Subcutaneous abdominal adipose tissue (tissue), 5 donors: ENCODE data around the gene ARHGEF4.

Experiments used
- H3K27ac ChIP-seq: one replicate; pipeline ENCODE4 v1.7.0; 2013; ENCODE audit warnings: low read depth, mild to moderate bottlenecking, inconsistent platforms, low read length, moderate library complexity
- H3K27me3 ChIP-seq, 5 donors: one replicate each; pipeline ENCODE4 v1.7.0; 2013; ENCODE audit warnings: low read length in 5 of 5, inconsistent platforms in 1 of 5; ENCODE audit not compliant: control insufficient read depth in 5 of 5, insufficient read depth in 4 of 5
- H3K36me3 ChIP-seq, 5 donors: one replicate each; pipeline ENCODE4 v1.7.0; 2013; ENCODE audit warnings: low read length in 5 of 5; ENCODE audit not compliant: control insufficient read depth in 5 of 5, insufficient read depth in 5 of 5
- H3K4me1 ChIP-seq, 5 donors: one replicate each; pipeline ENCODE4 v1.7.0; 2013; ENCODE audit warnings: low read length in 5 of 5, mild to moderate bottlenecking in 3 of 5, moderate library complexity in 1 of 5; ENCODE audit not compliant: control insufficient read depth in 5 of 5, insufficient read depth in 5 of 5
- H3K4me3 ChIP-seq, 5 donors: one replicate each; pipeline ENCODE4 v1.7.0; 2013; ENCODE audit warnings: low read length in 5 of 5, low read depth in 1 of 5
- H3K9ac ChIP-seq, 5 donors: one replicate each; pipeline ENCODE4 v1.7.0; 2013; ENCODE audit warnings: low read length in 5 of 5, mild to moderate bottlenecking in 4 of 5, moderate library complexity in 3 of 5
- H3K9me3 ChIP-seq, 5 donors: one replicate each; pipeline ENCODE4 v1.7.0; 2013; ENCODE audit warnings: low read length in 5 of 5; ENCODE audit not compliant: control insufficient read depth in 5 of 5
- donor health status: healthy.
- donor health status: healthy.
- donor health status: healthy.
- donor health status: healthy.
- donor health status: healthy.

The ARHGEF4 gene

DNA sequence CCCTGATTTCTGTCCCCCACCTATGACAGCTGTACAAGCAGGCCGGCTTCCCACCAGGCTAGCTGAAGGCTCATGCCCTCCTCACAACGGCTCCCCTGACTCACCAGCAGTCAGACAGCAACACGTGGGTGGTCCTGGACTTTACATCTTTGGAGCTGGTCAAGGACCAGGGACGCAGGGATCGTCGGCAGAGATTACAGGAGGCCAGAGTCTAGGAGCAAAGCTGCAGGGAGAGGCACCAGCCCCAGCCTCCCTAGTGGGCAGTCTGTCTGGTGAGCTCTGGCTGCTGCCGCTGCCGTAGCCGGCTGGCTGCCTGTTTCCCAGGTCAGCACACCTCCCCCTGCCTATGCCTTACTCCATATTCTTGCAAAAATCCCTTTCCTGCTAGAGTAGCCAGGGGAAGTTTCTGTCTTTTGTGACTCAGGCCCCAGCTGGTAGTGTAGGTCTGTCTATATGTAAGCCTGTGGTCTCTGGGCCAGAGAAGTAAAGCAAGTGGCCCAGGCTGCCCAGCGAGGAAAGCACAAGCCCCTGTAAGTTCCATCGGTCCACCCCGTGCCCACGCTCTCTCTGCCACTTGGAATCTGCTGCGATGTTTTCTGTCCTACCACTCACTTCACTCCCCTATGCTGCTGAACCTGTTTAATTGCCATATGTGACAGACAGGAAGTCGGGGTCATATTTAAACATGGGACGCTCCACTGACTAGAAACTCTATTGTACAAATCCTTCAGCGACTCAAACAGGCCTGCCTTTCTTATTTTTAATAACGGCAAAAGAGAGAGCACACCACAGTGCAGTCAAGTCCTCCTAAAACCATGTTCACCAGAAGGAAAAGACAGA lies 2.4 kb upstream of the ARHGEF4 start:
- Histone ChIP-seq H3K4me3 (no peak overlapping the region), H3K27ac (no peak overlapping the region), H3K9ac (no peak overlapping the region), H3K27me3 (peaks cover 20 to 46% (median 40%) of the 10 kb centered on the region in 5 donors), H3K4me1 (peaks cover 0 to 9% (median 6%) of the 10 kb centered on the region in 5 donors), H3K9me3 (no peaks in the 10 kb centered on the region), H3K36me3 (no peaks in the 10 kb centered on the region)

DNA sequence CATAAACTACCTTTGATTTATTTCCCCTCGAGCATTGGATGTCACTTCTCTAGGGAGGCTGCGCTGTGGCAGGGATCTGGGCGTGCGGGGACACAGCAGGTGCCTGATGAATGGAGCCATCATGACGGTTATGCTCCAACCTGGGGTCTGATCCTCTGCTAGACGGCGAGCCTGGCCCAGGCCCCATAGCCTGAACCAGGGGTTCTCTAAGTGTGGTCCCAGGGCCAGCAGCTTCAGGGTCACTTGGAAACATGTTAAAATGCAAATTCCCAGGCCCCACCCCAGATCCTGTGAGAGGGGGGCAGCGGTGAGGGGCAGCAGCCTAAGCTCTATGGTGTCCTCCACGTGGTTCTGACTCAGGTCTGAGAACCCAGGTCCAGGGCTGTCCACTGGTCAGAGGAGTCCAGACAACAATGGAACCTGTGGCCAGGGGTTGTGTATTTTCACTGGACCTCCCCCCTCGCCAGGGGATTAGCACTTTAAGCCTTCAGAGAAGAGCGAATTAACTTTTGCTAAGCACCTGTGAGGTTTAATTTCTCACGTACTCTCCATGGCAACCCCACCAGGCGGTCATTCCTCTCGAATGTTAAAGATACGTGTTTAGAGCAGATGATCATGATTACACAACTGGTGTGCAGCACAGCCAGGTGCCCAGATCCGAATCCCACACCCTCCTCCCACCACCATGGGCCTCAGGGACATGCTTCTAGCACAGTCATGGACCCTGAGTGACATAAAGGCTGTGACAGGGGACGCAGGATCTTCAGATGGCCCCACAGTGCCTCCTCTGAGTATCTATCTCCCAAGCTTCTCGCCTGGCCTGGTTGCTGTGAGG lies 1.6 kb upstream of the ARHGEF4 start:
- no peaks in the 10 kb centered on the region for H3K36me3 ChIP-seq
- H3K27me3 ChIP-seq: peaks cover 21 to 52% (median 43%) of the 10 kb centered on the region in 5 donors
- H3K4me1 ChIP-seq: peaks cover 0 to 9% (median 6%) of the 10 kb centered on the region in 5 donors
- no peaks in the 10 kb centered on the region for H3K9me3 ChIP-seq
- no peak overlapping the region for H3K4me3 ChIP-seq
- no peak overlapping the region for H3K27ac ChIP-seq
- no peak overlapping the region for H3K9ac ChIP-seq

- peaks cover 21 to 57% (median 45%) of the 10 kb centered on the region in 5 donors for H3K27me3 ChIP-seq
Observed at GRCh38 chr2:130835766-130836015, 1.0 kb upstream of the ARHGEF4 start.

DNA sequence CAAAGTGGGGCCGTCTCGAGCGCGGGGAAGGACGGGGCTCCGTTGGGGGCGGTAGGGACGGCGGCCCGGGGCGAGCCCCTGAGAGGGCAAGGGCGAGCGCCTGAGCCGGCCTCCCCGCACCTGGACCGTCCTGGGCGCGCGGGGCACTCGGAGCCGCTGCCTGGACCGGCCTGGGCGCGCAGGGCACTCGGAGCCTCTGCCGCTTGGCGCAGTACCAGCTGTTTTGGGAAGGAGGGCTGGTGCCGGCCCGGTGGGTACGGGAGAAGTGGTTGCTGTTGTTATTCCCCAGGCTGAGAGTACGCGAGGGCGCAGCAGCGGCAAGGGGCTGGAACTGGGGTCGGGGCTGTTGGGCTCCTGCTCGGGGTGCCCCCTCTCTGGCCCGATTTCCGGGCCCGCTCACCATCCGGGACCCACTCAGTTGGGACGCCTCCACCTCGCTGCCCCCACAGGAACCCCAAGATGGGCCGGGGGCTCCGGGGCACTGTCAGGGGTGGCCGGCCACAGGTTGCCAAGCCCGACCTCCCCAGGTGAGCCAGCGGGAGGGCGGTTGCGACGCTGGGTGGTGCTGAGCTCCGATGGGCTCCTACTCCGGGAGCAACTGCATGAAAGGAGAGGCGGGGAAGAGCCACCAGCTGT lies 579 bp downstream of the ARHGEF4 start:
- peak overlapping the region in 2 of 5 donors; percentile 35 to 52 for H3K4me3 ChIP-seq
- H3K4me1 ChIP-seq: peaks cover 0 to 9% (median 6%) of the 10 kb centered on the region in 5 donors
- H3K27ac ChIP-seq: no peak overlapping the region
- H3K9ac ChIP-seq: no peak overlapping the region
- no peaks in the 10 kb centered on the region for H3K9me3 ChIP-seq
- peaks cover 19 to 51% (median 40%) of the 10 kb centered on the region in 5 donors for H3K27me3 ChIP-seq
- no peaks in the 10 kb centered on the region for H3K36me3 ChIP-seq

More at GRCh38 chr2:130835766-130836015, 1.0 kb upstream of the ARHGEF4 start:
- Histone ChIP-seq H3K9ac (no peak overlapping the region), H3K4me1 (peaks cover 0 to 9% (median 6%) of the 10 kb centered on the region in 5 donors), H3K9me3 (no peaks in the 10 kb centered on the region), H3K27ac (no peak overlapping the region), H3K36me3 (no peaks in the 10 kb centered on the region), H3K4me3 (no peak overlapping the region)

- H3K27ac ChIP-seq: no peak overlapping the region
- no peaks in the 10 kb centered on the region for H3K9me3 ChIP-seq
- H3K9ac ChIP-seq: no peak overlapping the region
- peaks cover 0 to 9% (median 6%) of the 10 kb centered on the region in 5 donors for H3K4me1 ChIP-seq
- H3K4me3 ChIP-seq: no peak overlapping the region
- H3K36me3 ChIP-seq: no peaks in the 10 kb centered on the region
- peaks cover 16 to 51% (median 44%) of the 10 kb centered on the region in 5 donors for H3K27me3 ChIP-seq
Observed at GRCh38 chr2:130837811-130838565, 1.3 kb downstream of the ARHGEF4 start.

DNA sequence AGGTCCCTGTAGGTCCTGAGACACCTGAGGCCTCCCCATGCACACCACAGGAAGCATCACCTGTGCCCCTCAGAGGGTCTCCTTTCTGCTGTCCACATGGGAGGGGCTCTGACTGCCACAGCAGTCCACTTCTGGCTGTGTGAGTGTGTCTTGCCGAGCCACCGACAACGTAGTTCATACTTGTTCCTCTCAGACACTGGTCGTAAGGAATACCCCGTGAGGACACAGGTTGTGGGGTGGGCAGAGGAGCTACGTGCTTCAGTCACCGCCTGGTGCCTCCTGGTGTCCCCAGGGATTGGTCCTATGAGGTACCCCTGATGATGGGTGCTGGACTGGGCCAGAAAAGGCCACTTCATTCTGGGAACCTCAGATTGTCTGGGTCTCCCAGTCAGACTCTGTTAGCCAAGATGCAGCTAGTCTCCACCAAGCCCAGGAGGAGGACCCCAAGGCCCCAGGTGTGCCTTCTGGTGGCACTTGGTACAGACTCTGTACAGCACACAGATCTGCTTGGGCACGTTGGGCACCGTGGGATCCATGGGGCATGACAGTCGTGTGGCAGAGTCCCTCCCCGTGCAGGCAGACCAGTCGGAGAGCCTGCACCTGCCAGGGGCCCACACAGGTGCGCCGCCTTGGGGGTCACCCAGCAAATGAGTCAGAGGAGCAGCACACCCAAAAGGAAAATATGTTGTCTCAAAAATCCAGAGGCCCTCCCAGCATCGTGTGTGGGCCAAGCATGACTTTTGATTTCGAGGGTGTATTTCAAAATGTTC lies 2.5 kb downstream of the ARHGEF4 start:
- Histone ChIP-seq H3K27me3 (peaks cover 19 to 52% (median 45%) of the 10 kb centered on the region in 5 donors), H3K4me3 (no peak overlapping the region), H3K36me3 (no peaks in the 10 kb centered on the region), H3K9me3 (no peaks in the 10 kb centered on the region), H3K9ac (no peak overlapping the region), H3K4me1 (peaks cover 0 to 9% (median 6%) of the 10 kb centered on the region in 5 donors), H3K27ac (no peak overlapping the region)

DNA sequence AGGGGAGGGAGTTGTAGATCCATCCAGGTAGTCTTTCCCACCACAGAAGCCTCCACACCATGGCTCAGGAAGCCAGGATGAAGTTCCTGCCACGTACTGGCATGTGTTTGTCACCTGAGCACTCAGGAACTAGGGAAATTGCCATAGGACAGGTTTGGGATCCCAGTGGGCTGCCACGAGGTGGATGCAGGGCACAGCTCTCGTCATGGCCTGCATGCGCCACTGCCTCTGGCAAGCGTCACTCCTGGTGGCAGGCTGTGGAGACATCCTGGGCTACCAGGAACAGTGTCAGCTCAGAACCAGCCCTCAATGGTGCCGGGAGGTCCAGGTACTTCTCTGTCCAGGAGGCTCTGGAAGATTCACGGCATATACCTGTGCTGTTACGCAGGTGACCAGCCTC lies 3.8 kb downstream of the ARHGEF4 start:
- H3K36me3 ChIP-seq: no peaks in the 10 kb centered on the region
- H3K4me3 ChIP-seq: no peak overlapping the region
- H3K9me3 ChIP-seq: no peaks in the 10 kb centered on the region
- no peak overlapping the region for H3K27ac ChIP-seq
- no peak overlapping the region for H3K9ac ChIP-seq
- peaks cover 15 to 48% (median 41%) of the 10 kb centered on the region in 5 donors for H3K27me3 ChIP-seq
- H3K4me1 ChIP-seq: peaks cover 0 to 9% (median 6%) of the 10 kb centered on the region in 5 donors

- Histone ChIP-seq H3K4me3 (no peak overlapping the region), H3K4me1 (peaks cover 0 to 5% (median 5%) of the 10 kb centered on the region in 5 donors), H3K27me3 (peaks cover 14 to 39% (median 35%) of the 10 kb centered on the region in 5 donors), H3K9me3 (no peaks in the 10 kb centered on the region), H3K9ac (no peak overlapping the region), H3K27ac (no peak overlapping the region), H3K36me3 (no peaks in the 10 kb centered on the region)
Observed at GRCh38 chr2:130841741-130842365, 5.1 kb downstream of the ARHGEF4 start.

GRCh38 chr2:130842770-130843169 lies 6.1 kb downstream of the ARHGEF4 start:
- Histone ChIP-seq H3K27me3 (peaks cover 8 to 33% (median 29%) of the 10 kb centered on the region in 5 donors), H3K9me3 (no peaks in the 10 kb centered on the region), H3K4me3 (no peak overlapping the region), H3K9ac (no peak overlapping the region), H3K27ac (no peak overlapping the region), H3K4me1 (no peaks in the 10 kb centered on the region), H3K36me3 (no peaks in the 10 kb centered on the region)
